Measurements from ENCODE around the gene THSD7B.
"Not testable (repeated sequence)": the region's sequence is repeated elsewhere in the genome, so short reads cannot be mapped to it uniquely, and the experiment has no call there.

GRCh38 chr2:137331562-137331961, 566.2 kb downstream of the THSD7B start:
- TF ChIP-seq CTCF, POLR2A (IDR thresholded peaks at IDR 0.05): not testable (repeated sequence)
